K562 (cell line): ENCODE results near the gene YPEL5.

ENCODE experiments used
- BACH1 ChIP-seq: fragments of 200-800 bp; sonication (Bioruptor generic); IDR thresholded peaks from 2 replicates; pipeline ENCODE4 v1.6.1; 2016; ENCODE audit warnings: missing genetic modification characterization, missing compliant biosample characterization
- HMG20B ChIP-seq: fragments of 250-450 bp; sonication (Bioruptor Pico); IDR thresholded peaks from 2 replicates; pipeline ENCODE4 v1.5.0; 2021; ENCODE audit warnings: mild to moderate bottlenecking
- POLR2A ChIP-seq: fragments of 450-650 bp; conservative IDR thresholded peaks from 2 replicates; pipeline ENCODE4 v1.6.1; 2016
- POLR2AphosphoS5 ChIP-seq: IDR thresholded peaks from 2 replicates; pipeline ENCODE4 v1.6.1; 2011; ENCODE audit warnings: mild to moderate bottlenecking, low read depth, low read length, moderate library complexity; ENCODE audit not compliant: control insufficient read depth, insufficient read depth
- RAD21 ChIP-seq, 2 experiments: fragments of 250-450 bp in 1 of 2; fragments of 450-650 bp in 1 of 2; sonication (Bioruptor Pico) in 1 of 2; formaldehyde crosslinking in 1 of 2; IDR thresholded peaks in 1 of 2; conservative IDR thresholded peaks in 1 of 2; 2 replicates each; pipeline versions ENCODE4 v1.4.0 to v1.8.0; 2020 to 2022; ENCODE audit warnings: mild to moderate bottlenecking in 2 of 2, moderate library complexity in 1 of 2
- TF ChIP-seq, protein P1 (sequence below): IDR thresholded peaks from 3 replicates; pipeline ENCODE4 v1.6.1; 2011; ENCODE audit warnings: borderline replicate concordance, mild to moderate bottlenecking; ENCODE audit not compliant: insufficient read length, insufficient read depth
- TF ChIP-seq, protein P2 (sequence below), 3 experiments: IDR thresholded peaks in 2 of 3; conservative IDR thresholded peaks in 1 of 3; 2 replicates each; pipeline ENCODE4 v1.5.1; 2011 to 2012; ENCODE audit warnings: low read length in 3 of 3, mild to moderate bottlenecking in 3 of 3, control low read depth in 2 of 3, improper control_type of control experiment in 1 of 3, inconsistent platforms in 1 of 3, low read depth in 1 of 3, mixed read lengths in 1 of 3, moderate library complexity in 1 of 3; ENCODE audit not compliant: insufficient read depth in 2 of 3

DNA sequence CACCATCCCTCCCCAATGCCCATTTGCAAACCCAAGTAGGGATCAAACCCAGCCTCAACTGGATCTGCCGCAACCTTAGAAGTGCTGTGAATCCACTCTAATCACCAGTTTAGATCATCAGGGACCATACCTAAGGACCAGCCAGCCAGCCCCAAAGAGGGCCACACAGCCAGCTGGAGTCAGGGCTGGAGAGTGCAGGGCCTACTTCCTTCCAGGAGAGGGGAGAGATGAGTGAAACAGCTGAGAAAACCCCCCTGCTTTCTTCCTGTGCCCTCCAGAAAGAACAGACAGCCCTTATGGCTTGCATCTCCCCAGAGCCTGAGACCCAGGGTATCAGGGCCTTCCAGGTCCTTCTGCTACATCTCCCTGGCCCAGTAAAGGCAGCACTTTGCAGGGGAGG, 25.8 kb downstream of the YPEL5 start:
- TF ChIP-seq POLR2A (no peak), RAD21 (CRISPR knock-in tag; conservative IDR thresholded peaks at IDR 0.05 in 1 of 2, IDR thresholded peaks at IDR 0.05 in 1 of 2) (no peak), BACH1 (no peak), POLR2AphosphoS5 (no peak), HMG20B (CRISPR knock-in tag) (no peak)
- TF ChIP-seq, protein P1, sequence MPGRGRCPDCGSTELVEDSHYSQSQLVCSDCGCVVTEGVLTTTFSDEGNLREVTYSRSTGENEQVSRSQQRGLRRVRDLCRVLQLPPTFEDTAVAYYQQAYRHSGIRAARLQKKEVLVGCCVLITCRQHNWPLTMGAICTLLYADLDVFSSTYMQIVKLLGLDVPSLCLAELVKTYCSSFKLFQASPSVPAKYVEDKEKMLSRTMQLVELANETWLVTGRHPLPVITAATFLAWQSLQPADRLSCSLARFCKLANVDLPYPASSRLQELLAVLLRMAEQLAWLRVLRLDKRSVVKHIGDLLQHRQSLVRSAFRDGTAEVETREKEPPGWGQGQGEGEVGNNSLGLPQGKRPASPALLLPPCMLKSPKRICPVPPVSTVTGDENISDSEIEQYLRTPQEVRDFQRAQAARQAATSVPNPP, result no peak
- TF ChIP-seq, protein P2, sequence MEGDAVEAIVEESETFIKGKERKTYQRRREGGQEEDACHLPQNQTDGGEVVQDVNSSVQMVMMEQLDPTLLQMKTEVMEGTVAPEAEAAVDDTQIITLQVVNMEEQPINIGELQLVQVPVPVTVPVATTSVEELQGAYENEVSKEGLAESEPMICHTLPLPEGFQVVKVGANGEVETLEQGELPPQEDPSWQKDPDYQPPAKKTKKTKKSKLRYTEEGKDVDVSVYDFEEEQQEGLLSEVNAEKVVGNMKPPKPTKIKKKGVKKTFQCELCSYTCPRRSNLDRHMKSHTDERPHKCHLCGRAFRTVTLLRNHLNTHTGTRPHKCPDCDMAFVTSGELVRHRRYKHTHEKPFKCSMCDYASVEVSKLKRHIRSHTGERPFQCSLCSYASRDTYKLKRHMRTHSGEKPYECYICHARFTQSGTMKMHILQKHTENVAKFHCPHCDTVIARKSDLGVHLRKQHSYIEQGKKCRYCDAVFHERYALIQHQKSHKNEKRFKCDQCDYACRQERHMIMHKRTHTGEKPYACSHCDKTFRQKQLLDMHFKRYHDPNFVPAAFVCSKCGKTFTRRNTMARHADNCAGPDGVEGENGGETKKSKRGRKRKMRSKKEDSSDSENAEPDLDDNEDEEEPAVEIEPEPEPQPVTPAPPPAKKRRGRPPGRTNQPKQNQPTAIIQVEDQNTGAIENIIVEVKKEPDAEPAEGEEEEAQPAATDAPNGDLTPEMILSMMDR (IDR thresholded peaks at IDR 0.05 in 2 of 3, conservative IDR thresholded peaks at IDR 0.05 in 1 of 3; ENCODE audit: insufficient read depth in 2 of 3, low read depth in 1 of 3, low read length in 3 of 3), result no peak
